GM21447 (cell line): ENCODE measurements around the gene CPEB3.
"Not testable (repeated sequence)": the region's sequence is repeated elsewhere in the genome, so short reads cannot be mapped to it uniquely, and the experiment has no call there.

Source experiments
- ATAC-seq: cut with Tn5 transposase; IDR thresholded peaks from one replicate; pipeline ENCODE4 v1.9.1; 2021; ENCODE audit not compliant: unreplicated experiment

Gene CPEB3

GRCh38 chr10:92146781-92147180, 144.1 kb downstream of the CPEB3 start:
- ATAC-seq: no peak

GRCh38 chr10:92146107-92146506, 144.8 kb downstream of the CPEB3 start:
- no peak for ATAC-seq

- peak; percentile 68 for ATAC-seq
These were observed 147.9 kb downstream of the CPEB3 start for GRCh38 chr10:92142949-92143348.

- no peak for ATAC-seq
These were observed 148.4 kb downstream of the CPEB3 start for GRCh38 chr10:92142512-92142911.

GRCh38 chr10:92141147-92141546, 149.7 kb downstream of the CPEB3 start:
- not testable (repeated sequence) for ATAC-seq

- ATAC-seq: not testable (repeated sequence)
These were observed 156.8 kb downstream of the CPEB3 start for GRCh38 chr10:92134049-92134448.

- ATAC-seq: no peak
These were observed 159.5 kb downstream of the CPEB3 start for GRCh38 chr10:92131275-92131820.

- no peak for ATAC-seq
These were observed 160.1 kb downstream of the CPEB3 start for GRCh38 chr10:92130622-92131274.

GRCh38 chr10:92126100-92126650, 164.7 kb downstream of the CPEB3 start:
- no peak for ATAC-seq

GRCh38 chr10:92125144-92125543, 165.7 kb downstream of the CPEB3 start:
- ATAC-seq: no peak

- no peak for ATAC-seq
These were observed 166.2 kb downstream of the CPEB3 start for GRCh38 chr10:92124616-92125143.

- no peak for ATAC-seq
These were observed 166.9 kb downstream of the CPEB3 start for GRCh38 chr10:92124020-92124419.

GRCh38 chr10:92122941-92123450, 167.9 kb downstream of the CPEB3 start:
- no peak for ATAC-seq

- no peak for ATAC-seq
These were observed 169.0 kb downstream of the CPEB3 start for GRCh38 chr10:92121686-92122492.

- no peak for ATAC-seq
These were observed 171.5 kb downstream of the CPEB3 start for GRCh38 chr10:92119340-92119739.

GRCh38 chr10:92114917-92115316, 176.0 kb downstream of the CPEB3 start:
- ATAC-seq: not testable (repeated sequence)

- ATAC-seq: no peak
These were observed 176.8 kb downstream of the CPEB3 start for GRCh38 chr10:92113911-92114600.

- ATAC-seq: no peak
These were observed 178.4 kb downstream of the CPEB3 start for GRCh38 chr10:92112462-92112861.

GRCh38 chr10:92111336-92111939, 179.4 kb downstream of the CPEB3 start:
- ATAC-seq: no peak

GRCh38 chr10:92110039-92110794, 180.7 kb downstream of the CPEB3 start:
- no peak for ATAC-seq
